Stimulated activated effector memory CD8-positive, alpha-beta T cell treated with anti-CD3 and anti-CD28 coated beads, Interleukin-12 subunit alpha, Interleukin-12 subunit beta, amount 100 ng/mL, for 72 hours (primary cell): ENCODE results near the gene YKT6.

ENCODE experiments used
- ATAC-seq: fragments of 150-1000 bp; cut with Tn5 transposase; 2 replicates; pipeline ENCODE4 v1.10.0; 2021
- DNase-seq, 2 donors: peaks; one replicate each; pipeline ENCODE4 v3.0.0; 2021 to 2022; ENCODE audit warnings: low spot score in 2 of 2
- H3K27ac Mint-ChIP-seq: one replicate; pipeline ENCODE4 v1.8.0; 2022; ENCODE audit warnings: mild to moderate bottlenecking, mixed read lengths
- H3K36me3 Mint-ChIP-seq: one replicate; pipeline ENCODE4 v1.8.0; 2022; ENCODE audit warnings: mild to moderate bottlenecking, mixed read lengths
- H3K4me1 Mint-ChIP-seq: one replicate; pipeline ENCODE4 v1.8.0; 2022; ENCODE audit warnings: mixed read lengths
- H3K4me3 Mint-ChIP-seq: one replicate; pipeline ENCODE4 v1.8.0; 2022; ENCODE audit warnings: mild to moderate bottlenecking, mixed read lengths
- H3K9me3 Mint-ChIP-seq: one replicate; pipeline ENCODE4 v1.8.0; 2022; ENCODE audit warnings: mixed read lengths

YKT6 gene

GRCh38 chr7:44217223-44217714 lies 16.5 kb downstream of the YKT6 start:
- Mint-ChIP-seq H3K4me3 (no peak overlapping the region), H3K36me3 (peaks cover 12% of the 10 kb centered on the region), H3K4me1 (peaks cover 5% of the 10 kb centered on the region), H3K27ac (no peak overlapping the region), H3K9me3 (no peaks in the 10 kb centered on the region)
- no peak for ATAC-seq
- no peak for DNase-seq

- Mint-ChIP-seq H3K36me3 (peaks cover 5% of the 10 kb centered on the region), H3K9me3 (no peaks in the 10 kb centered on the region), H3K27ac (no peak overlapping the region), H3K4me1 (peaks cover 5% of the 10 kb centered on the region), H3K4me3 (no peak overlapping the region)
- no peak for DNase-seq
- ATAC-seq: no peak
Measured at GRCh38 chr7:44217852-44218402, 17.1 kb downstream of the YKT6 start.

DNA sequence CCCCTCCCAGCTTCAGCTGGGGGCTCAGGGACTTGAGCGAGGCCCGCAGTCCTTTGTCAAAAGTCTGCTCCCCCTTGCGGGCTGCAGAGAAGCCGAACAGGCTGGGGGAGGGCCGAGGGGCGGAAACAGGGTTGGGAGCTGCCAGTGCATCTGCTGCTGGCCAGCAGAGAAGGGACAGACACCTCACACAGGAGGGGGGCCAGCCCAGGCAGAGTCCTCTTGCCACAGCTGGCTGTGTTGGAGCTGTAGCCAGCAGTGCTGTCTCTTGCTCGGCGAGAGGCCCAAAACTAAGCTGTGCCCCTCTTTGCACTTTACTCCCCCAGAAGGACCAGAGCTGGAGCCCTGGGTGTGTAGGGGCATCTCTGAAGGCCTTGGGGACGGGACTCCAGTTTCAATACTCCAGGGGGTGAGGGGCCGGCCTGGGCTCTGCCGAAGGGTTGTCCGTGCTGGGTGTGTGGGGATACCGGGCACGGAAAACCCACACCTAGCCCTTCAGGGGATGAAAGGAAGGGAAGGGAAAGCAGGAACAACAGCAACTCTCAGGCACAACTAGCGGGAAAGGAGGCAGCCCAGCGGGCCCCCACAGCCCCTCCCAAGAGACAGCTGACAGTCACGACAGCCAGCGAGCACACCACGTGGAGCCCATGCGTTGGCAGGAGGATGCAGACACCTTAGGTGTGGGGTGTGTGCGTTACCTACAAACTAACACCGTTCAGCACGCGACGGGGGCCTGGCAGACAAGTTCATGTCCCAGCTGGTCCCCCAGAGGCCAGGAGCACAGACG lies 17.8 kb downstream of the YKT6 start:
- Mint-ChIP-seq H3K36me3 (no peaks in the 10 kb centered on the region), H3K4me3 (no peak overlapping the region), H3K9me3 (no peaks in the 10 kb centered on the region), H3K4me1 (peaks cover 5% of the 10 kb centered on the region), H3K27ac (no peak overlapping the region)
- ATAC-seq: no peak
- no peak for DNase-seq

DNA sequence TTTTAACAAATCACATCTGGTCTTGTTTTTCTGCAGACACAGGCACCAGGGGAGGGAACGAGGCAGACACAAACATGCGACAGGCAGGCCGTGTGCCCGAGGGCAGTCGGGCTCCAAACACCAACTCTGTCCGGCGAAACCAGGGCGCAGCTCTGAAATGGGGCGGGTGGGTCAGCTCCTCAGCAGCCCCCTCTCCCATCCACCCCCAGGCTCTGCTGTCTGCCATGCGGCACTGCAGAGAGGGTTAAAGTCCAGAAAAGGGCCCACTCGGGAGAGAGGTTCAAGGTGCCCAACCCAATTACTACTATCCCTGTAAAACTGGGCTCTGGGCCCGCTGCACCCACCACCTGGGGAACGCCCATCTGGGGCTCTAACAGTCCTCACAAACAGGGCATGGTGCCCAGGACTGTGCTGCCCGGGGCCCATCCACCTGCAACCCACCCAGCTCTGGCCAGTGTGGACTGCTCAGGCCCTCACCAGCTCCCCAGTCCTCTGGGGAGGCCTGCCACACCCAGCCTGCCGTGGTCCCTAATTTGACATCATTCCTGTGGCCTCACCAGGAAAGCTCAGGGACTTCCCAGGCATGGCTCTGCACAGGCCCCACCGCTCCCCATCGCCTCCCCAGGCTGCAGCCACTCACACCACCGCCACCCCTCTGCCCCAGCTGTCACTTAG lies 18.7 kb downstream of the YKT6 start:
- no peaks in the 10 kb centered on the region for H3K9me3 Mint-ChIP-seq

GRCh38 chr7:44220046-44220357 lies 19.2 kb downstream of the YKT6 start:
- no peaks in the 10 kb centered on the region for H3K4me1 Mint-ChIP-seq
- no peak for ATAC-seq

More for the DNA sequence above, 18.7 kb downstream of the YKT6 start:
- Mint-ChIP-seq H3K36me3 (no peaks in the 10 kb centered on the region), H3K27ac (no peak overlapping the region), H3K4me1 (peaks cover under 1% of the 10 kb centered on the region), H3K4me3 (no peak overlapping the region)
- DNase-seq (no peak), ATAC-seq (no peak)

DNA sequence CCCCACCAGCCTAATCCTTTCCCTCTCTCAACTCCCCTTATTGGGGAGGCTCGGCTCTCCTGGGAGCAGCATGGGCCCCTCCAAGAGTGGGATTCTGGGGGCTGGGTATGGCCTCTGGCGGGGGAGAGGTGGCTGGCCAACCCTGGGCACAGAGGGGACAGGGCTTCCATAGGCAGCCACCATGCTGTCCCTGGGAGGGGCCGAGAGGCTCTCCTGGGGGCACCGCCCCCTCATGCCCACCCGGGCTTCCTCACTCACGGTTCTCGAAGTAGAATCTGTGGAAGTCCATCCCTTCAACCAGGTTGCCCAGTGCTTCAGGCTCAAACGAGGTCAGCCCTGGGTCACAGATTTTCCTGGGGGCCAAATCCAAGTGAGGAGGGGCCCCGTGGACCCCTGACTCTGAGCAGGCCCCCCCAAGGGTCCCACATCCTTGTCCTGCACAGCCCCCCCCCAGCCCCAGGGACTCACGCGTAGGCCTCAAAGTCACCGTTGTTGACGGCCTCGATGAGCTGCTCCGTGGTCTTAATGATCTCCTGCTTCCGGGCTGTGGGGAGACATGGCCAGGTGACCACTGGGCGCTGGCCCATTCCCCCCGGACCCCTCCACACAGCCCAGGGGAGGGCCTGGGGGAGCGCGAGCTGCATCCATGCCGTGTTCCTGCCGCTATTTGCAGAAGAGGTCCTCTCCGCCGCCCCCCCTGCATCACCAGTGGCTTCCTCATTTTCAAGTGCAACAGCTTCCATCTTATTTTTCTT lies 19.8 kb downstream of the YKT6 start:
- DNase-seq (no peak), ATAC-seq (no peak)
- no peaks in the 10 kb centered on the region for H3K4me1 Mint-ChIP-seq
- no peak overlapping the region for H3K4me3 Mint-ChIP-seq
- H3K27ac Mint-ChIP-seq: no peak overlapping the region
- no peaks in the 10 kb centered on the region for H3K9me3 Mint-ChIP-seq
- no peaks in the 10 kb centered on the region for H3K36me3 Mint-ChIP-seq

More at GRCh38 chr7:44220046-44220357, 19.2 kb downstream of the YKT6 start:
- Mint-ChIP-seq H3K4me3 (no peak overlapping the region), H3K27ac (no peak overlapping the region), H3K36me3 (no peaks in the 10 kb centered on the region), H3K9me3 (no peaks in the 10 kb centered on the region)
- DNase-seq: no peak

- no peaks in the 10 kb centered on the region for H3K36me3 Mint-ChIP-seq
- H3K4me3 Mint-ChIP-seq: no peak overlapping the region
- no peaks in the 10 kb centered on the region for H3K9me3 Mint-ChIP-seq
- no peaks in the 10 kb centered on the region for H3K4me1 Mint-ChIP-seq
- DNase-seq: no peak
- H3K27ac Mint-ChIP-seq: no peak overlapping the region
- no peak for ATAC-seq
Measured at GRCh38 chr7:44221231-44221791, 20.5 kb downstream of the YKT6 start.

- no peak overlapping the region for H3K4me3 Mint-ChIP-seq
- DNase-seq: no peak
- H3K9me3 Mint-ChIP-seq: no peaks in the 10 kb centered on the region
- H3K27ac Mint-ChIP-seq: no peak overlapping the region
- no peak for ATAC-seq
- H3K36me3 Mint-ChIP-seq: no peaks in the 10 kb centered on the region
- no peaks in the 10 kb centered on the region for H3K4me1 Mint-ChIP-seq
Measured at GRCh38 chr7:44222074-44222473, 21.3 kb downstream of the YKT6 start.

GRCh38 chr7:44222776-44223261 lies 22.0 kb downstream of the YKT6 start:
- no peak for ATAC-seq
- H3K36me3 Mint-ChIP-seq: no peaks in the 10 kb centered on the region
- H3K9me3 Mint-ChIP-seq: no peaks in the 10 kb centered on the region

DNA sequence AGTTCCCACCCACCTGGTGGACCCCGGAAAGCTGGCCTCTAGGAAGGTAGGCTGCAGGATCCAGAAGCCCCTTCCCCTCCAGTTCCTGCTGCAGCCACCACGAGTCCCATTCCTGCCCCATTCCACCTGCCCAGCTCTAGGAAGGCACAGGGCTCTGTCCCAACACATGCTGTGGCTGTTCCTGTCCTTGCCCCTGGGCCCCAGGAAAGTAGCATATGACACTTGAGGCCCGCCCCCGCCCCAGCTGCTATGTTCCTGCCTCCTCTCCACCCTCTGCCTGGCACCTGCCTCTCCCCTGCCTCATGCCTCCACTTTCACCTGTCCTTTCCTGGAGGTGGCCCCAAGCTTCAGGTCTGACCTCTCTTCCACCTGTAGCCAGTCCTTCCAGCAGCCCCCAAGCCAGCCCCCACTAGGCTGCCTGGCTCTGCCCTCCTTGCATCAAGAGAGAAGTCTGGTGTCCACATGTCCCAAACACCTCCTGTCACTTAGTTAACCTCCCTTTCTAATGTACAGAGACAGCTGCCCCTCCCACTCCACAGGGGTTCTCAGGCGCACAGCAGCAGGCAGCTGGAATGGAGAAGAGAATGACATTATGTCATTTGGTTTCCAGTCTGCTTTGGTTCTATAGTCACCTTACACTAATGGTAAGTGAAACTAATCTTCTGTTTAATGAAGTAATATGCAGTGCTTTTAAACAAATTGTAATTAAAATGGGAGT lies 22.7 kb downstream of the YKT6 start:
- DNase-seq (no peak), ATAC-seq (no peak)
- H3K27ac Mint-ChIP-seq: no peak overlapping the region
- H3K9me3 Mint-ChIP-seq: no peaks in the 10 kb centered on the region
- H3K4me1 Mint-ChIP-seq: no peaks in the 10 kb centered on the region
- H3K36me3 Mint-ChIP-seq: no peaks in the 10 kb centered on the region
- no peak overlapping the region for H3K4me3 Mint-ChIP-seq

More at GRCh38 chr7:44222776-44223261, 22.0 kb downstream of the YKT6 start:
- no peak for DNase-seq
- Mint-ChIP-seq H3K4me1 (no peaks in the 10 kb centered on the region), H3K4me3 (no peak overlapping the region), H3K27ac (no peak overlapping the region)

GRCh38 chr7:44224080-44224973 lies 23.5 kb downstream of the YKT6 start:
- no peak for DNase-seq
- no peak overlapping the region for H3K4me3 Mint-ChIP-seq
- H3K4me1 Mint-ChIP-seq: no peaks in the 10 kb centered on the region
- H3K9me3 Mint-ChIP-seq: no peaks in the 10 kb centered on the region
- no peaks in the 10 kb centered on the region for H3K36me3 Mint-ChIP-seq
- H3K27ac Mint-ChIP-seq: no peak overlapping the region
- no peak for ATAC-seq

DNA sequence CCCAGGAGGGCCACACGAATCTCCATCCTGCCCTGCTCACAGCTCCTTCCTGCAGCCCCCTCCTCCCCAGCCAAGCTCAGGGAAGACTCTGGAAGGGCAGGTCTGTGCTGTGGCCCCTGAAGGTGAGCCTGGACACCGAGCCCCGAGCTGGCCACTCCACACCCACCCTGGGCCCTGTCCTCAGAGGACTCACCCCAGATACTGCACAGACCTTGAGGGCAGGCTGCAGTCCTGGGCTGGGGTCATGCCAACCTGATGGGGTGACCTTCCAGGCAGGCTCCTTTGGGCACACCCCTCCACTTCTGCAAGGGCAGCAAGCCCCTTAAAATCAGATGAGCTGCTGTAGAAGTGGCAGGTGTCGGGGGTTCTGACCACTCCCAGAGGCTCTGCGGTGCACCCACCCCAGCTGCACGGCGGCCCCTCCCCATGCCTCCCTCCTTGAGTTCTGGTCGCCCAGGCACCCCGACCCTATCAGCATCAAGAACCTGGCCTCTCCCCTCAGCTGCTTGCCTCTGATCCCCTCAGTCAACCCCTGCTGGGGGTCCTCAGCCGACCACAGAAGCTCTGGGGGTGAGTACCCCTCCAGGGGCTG lies 24.3 kb downstream of the YKT6 start:
- no peaks in the 10 kb centered on the region for H3K4me1 Mint-ChIP-seq
- ATAC-seq (no peak), DNase-seq (no peak)
- no peak overlapping the region for H3K27ac Mint-ChIP-seq
- no peaks in the 10 kb centered on the region for H3K36me3 Mint-ChIP-seq
- no peak overlapping the region for H3K4me3 Mint-ChIP-seq
- no peaks in the 10 kb centered on the region for H3K9me3 Mint-ChIP-seq

- no peak for ATAC-seq
- DNase-seq: no peak
- H3K9me3 Mint-ChIP-seq: no peaks in the 10 kb centered on the region
- no peaks in the 10 kb centered on the region for H3K4me1 Mint-ChIP-seq
- peak overlapping the region; percentile 54 for H3K27ac Mint-ChIP-seq
- no peaks in the 10 kb centered on the region for H3K36me3 Mint-ChIP-seq
- no peak overlapping the region for H3K4me3 Mint-ChIP-seq
Measured at GRCh38 chr7:44225566-44226395, 25.0 kb downstream of the YKT6 start.
